DND-41 (cell line): ENCODE measurements around the gene MAPK8IP1.

Experiments
- ATAC-seq: fragments of 200-7000 bp; cut with Tn5 transposase; 3 replicates; pipeline ENCODE4 v1.9.1; 2021; ENCODE audit warnings: low read depth; ENCODE audit not compliant: insufficient read depth
- DNase-seq: peaks from one replicate; pipeline ENCODE4 v3.0.0-alpha.2; 2020
- H2AFZ ChIP-seq: 2 replicates; pipeline ENCODE4 v1.6.0; 2012; ENCODE audit warnings: low read depth, low read length
- H3K27ac ChIP-seq: 2 replicates; pipeline ENCODE4 v1.5.1; 2012; ENCODE audit warnings: low read length, inconsistent platforms
- H3K27me3 ChIP-seq: fragments of 200-600 bp; sonication (generic); 2 replicates; pipeline ENCODE4 v1.6.0; 2012; ENCODE audit warnings: low read length, mild to moderate bottlenecking, inconsistent platforms; ENCODE audit not compliant: insufficient read depth, poor library complexity
- H3K36me3 ChIP-seq: 2 replicates; pipeline ENCODE4 v1.5.1; 2012; ENCODE audit warnings: low read length, inconsistent platforms; ENCODE audit not compliant: insufficient read depth
- H3K4me1 ChIP-seq: 2 replicates; pipeline ENCODE4 v1.5.1; 2012; ENCODE audit warnings: mild to moderate bottlenecking, low read length; ENCODE audit not compliant: insufficient read depth
- H3K4me2 ChIP-seq: 2 replicates; pipeline ENCODE4 v1.6.0; 2012; ENCODE audit warnings: mild to moderate bottlenecking, moderate library complexity, low read length, inconsistent platforms; ENCODE audit not compliant: insufficient read depth
- H3K4me3 ChIP-seq, 2 experiments: fragments of 200-600 bp in 1 of 2; shearing (Covaris generic) in 1 of 2; 2 replicates each; pipeline ENCODE4 v1.5.1; 2012 to 2016; ENCODE audit warnings: inconsistent platforms in 2 of 2, low read length in 2 of 2, mild to moderate bottlenecking in 2 of 2, low read depth in 1 of 2, moderate library complexity in 1 of 2
- H3K79me2 ChIP-seq: 2 replicates; pipeline ENCODE4 v1.6.0; 2012; ENCODE audit warnings: low read length, inconsistent platforms; ENCODE audit not compliant: insufficient read depth
- H3K9ac ChIP-seq: 2 replicates; pipeline ENCODE4 v1.6.0; 2012; ENCODE audit warnings: low read depth, mild to moderate bottlenecking, inconsistent platforms, low read length, moderate library complexity
- H3K9me3 ChIP-seq: 2 replicates; pipeline ENCODE4 v1.5.1; 2012; ENCODE audit warnings: low read length, moderate library complexity, mild to moderate bottlenecking, inconsistent platforms; ENCODE audit not compliant: insufficient read depth, severe bottlenecking
- H4K20me1 ChIP-seq: 2 replicates; pipeline ENCODE4 v1.6.0; 2012; ENCODE audit warnings: low read length; ENCODE audit not compliant: insufficient read depth
- EZH2 ChIP-seq: IDR thresholded peaks from 3 replicates; pipeline ENCODE4 v1.6.1; 2012; ENCODE audit warnings: borderline replicate concordance, low read depth, mild to moderate bottlenecking, moderate library complexity, low read length, inconsistent platforms; ENCODE audit not compliant: severe bottlenecking
- TF ChIP-seq, protein P1 (sequence below): IDR thresholded peaks from 2 replicates; pipeline ENCODE4 v1.5.1; 2012; ENCODE audit warnings: borderline replicate concordance, low read length, moderate library complexity, mild to moderate bottlenecking; ENCODE audit not compliant: poor library complexity, severe bottlenecking; ENCODE audit errors: extremely low read depth

The MAPK8IP1 gene

DNA sequence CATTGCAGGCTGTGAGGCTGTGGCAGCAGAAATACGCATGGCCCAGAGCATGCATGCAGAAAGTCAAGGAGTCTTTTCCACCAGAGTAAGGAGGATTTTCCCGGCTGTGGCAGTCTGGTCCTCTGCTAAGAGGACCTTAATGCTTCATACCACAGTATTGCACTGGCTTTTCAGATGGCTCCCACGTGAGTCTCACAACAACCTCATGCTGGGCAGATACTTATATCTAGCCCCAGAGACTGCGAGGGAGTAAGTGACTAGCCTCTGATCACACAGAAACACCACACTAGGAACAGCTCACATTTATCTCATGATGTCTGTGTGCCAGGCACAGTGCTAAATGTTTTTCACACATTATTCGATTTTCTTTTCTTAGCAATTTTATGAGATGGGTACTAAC lies 30.1 kb upstream of the MAPK8IP1 start:
- no peaks in the 10 kb centered on the region for H3K4me1 ChIP-seq
- no peak for TF ChIP-seq EZH2
- TF ChIP-seq, protein P1, sequence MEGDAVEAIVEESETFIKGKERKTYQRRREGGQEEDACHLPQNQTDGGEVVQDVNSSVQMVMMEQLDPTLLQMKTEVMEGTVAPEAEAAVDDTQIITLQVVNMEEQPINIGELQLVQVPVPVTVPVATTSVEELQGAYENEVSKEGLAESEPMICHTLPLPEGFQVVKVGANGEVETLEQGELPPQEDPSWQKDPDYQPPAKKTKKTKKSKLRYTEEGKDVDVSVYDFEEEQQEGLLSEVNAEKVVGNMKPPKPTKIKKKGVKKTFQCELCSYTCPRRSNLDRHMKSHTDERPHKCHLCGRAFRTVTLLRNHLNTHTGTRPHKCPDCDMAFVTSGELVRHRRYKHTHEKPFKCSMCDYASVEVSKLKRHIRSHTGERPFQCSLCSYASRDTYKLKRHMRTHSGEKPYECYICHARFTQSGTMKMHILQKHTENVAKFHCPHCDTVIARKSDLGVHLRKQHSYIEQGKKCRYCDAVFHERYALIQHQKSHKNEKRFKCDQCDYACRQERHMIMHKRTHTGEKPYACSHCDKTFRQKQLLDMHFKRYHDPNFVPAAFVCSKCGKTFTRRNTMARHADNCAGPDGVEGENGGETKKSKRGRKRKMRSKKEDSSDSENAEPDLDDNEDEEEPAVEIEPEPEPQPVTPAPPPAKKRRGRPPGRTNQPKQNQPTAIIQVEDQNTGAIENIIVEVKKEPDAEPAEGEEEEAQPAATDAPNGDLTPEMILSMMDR, result no peak
- H3K27me3 ChIP-seq, result no peaks in the 10 kb centered on the region
- DNase-seq (no peak), ATAC-seq (no peak)
- H3K9ac ChIP-seq, result no peak overlapping the region
- no peak overlapping the region for H3K4me2 ChIP-seq
- H3K9me3 ChIP-seq, result no peaks in the 10 kb centered on the region
- no peak overlapping the region for H2AFZ ChIP-seq
- H3K27ac ChIP-seq, result no peak overlapping the region
- H3K79me2 ChIP-seq, result peaks cover 34% of the 10 kb centered on the region
- peaks cover 41% of the 10 kb centered on the region for H3K36me3 ChIP-seq
- peaks cover 18% of the 10 kb centered on the region; the same call in 1 of the 2 replicates for H4K20me1 ChIP-seq
- no peak overlapping the region for H3K4me3 ChIP-seq

DNA sequence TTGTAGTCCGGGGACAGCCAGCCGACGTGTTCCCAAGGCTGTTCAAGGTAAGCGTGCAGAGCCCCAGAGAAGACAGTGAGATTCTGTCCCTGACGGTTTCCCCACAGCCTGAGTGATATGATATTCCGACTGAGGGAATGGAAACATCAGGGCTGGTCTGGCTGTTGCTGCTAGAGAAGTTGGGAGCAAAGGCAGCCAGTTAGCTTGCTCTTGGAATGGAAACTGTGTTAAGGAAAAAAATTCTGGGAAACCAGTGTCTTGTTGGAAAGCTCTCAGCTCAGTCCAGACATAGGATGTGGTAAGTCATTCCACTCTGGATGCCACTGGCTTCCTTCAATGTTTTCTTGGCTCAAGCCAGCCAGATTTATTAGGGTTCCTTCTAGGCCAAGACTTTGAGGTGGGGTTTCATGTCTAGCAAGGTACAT lies 29.4 kb upstream of the MAPK8IP1 start:
- Histone ChIP-seq H4K20me1 (peaks cover 13% of the 10 kb centered on the region; the same call in 1 of the 2 replicates), H3K27ac (no peak overlapping the region), H3K79me2 (peaks cover 27% of the 10 kb centered on the region), H3K36me3 (peaks cover 49% of the 10 kb centered on the region), H3K9me3 (no peaks in the 10 kb centered on the region), H3K4me3 (no peak overlapping the region), H3K4me2 (no peak overlapping the region), H3K4me1 (no peaks in the 10 kb centered on the region), H3K9ac (no peak overlapping the region), H3K27me3 (no peaks in the 10 kb centered on the region), H2AFZ (no peak overlapping the region)
- ATAC-seq (no peak), DNase-seq (no peak)
- no peak for TF ChIP-seq EZH2
- TF ChIP-seq, protein P1, result no peak

DNA sequence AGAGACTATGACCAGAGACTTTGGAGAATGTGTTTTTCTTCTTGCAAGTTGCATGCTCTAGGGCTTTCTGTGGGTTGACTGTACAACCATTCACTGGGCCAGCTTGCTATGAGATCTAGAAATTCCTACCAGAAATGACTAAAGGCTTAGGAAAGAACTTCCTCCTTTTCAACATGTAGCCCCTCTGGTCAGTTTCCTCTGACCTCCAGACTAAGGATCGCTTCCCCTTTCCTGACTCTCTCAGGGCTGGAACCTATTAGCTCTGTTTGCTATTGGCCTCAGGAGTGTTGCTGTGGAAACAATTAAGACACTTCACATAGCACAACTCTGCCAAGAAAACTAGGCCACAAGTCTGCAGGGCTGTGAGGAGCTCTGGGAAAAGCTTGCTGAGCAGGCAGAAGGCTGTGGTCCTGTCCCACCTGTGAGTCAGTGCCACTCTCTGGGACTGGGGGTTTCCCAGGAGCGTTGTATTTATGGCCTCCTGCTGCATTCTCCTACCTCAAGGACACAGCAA lies 27.4 kb upstream of the MAPK8IP1 start:
- Histone ChIP-seq H3K36me3 (peaks cover 68% of the 10 kb centered on the region), H3K79me2 (peaks cover 12% of the 10 kb centered on the region), H3K4me2 (no peak overlapping the region), H4K20me1 (peaks cover 4% of the 10 kb centered on the region; the same call in 1 of the 2 replicates), H3K9ac (no peak overlapping the region), H2AFZ (no peak overlapping the region), H3K27ac (no peak overlapping the region), H3K27me3 (no peaks in the 10 kb centered on the region), H3K9me3 (no peaks in the 10 kb centered on the region), H3K4me3 (no peak overlapping the region), H3K4me1 (no peaks in the 10 kb centered on the region)
- TF ChIP-seq EZH2, result no peak
- TF ChIP-seq, protein P1, result no peak
- no peak for DNase-seq
- no peak for ATAC-seq
